OCI-LY7 (cell line): ENCODE data around the gene ZFHX2.

ENCODE experiments used
- EZH2phosphoT487 ChIP-seq: fragments of 200-600 bp; sonication (generic); IDR thresholded peaks from 2 replicates; pipeline ENCODE4 v1.6.1; 2018; ENCODE audit warnings: low read depth, borderline replicate concordance, mild to moderate bottlenecking, mixed run types, antibody characterized with exemption, low read length, moderate library complexity, mixed read lengths
- TF ChIP-seq, protein P1 (sequence below): fragments of 200-600 bp; sonication (generic); conservative IDR thresholded peaks from 2 replicates; pipeline ENCODE4 v1.5.1; 2014; ENCODE audit warnings: mild to moderate bottlenecking, antibody characterized with exemption, low read length, moderate library complexity, mixed read lengths

DNA sequence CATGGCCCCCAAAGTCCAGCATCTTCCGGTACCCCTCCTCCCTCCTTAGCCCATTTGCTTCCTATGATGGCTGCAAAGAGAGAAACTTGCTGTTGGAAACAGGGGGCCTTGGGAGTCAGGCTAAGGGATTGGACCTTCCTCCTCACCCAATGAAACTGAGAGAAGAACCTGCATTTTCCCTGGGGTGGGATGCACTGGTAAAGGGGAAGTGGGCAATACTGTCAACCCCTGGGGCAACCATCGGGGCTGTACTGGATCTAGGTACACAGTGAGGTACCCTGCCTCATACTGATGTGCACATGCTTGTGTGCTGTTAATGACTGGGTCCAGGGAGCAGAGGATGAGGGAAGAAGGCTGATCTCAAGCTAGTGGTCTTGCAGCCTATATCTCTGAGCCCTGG is 38.0 kb upstream of the ZFHX2 start:
- TF ChIP-seq, protein P1, sequence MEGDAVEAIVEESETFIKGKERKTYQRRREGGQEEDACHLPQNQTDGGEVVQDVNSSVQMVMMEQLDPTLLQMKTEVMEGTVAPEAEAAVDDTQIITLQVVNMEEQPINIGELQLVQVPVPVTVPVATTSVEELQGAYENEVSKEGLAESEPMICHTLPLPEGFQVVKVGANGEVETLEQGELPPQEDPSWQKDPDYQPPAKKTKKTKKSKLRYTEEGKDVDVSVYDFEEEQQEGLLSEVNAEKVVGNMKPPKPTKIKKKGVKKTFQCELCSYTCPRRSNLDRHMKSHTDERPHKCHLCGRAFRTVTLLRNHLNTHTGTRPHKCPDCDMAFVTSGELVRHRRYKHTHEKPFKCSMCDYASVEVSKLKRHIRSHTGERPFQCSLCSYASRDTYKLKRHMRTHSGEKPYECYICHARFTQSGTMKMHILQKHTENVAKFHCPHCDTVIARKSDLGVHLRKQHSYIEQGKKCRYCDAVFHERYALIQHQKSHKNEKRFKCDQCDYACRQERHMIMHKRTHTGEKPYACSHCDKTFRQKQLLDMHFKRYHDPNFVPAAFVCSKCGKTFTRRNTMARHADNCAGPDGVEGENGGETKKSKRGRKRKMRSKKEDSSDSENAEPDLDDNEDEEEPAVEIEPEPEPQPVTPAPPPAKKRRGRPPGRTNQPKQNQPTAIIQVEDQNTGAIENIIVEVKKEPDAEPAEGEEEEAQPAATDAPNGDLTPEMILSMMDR, result no peak
- TF ChIP-seq EZH2phosphoT487, result no peak
